OCI-M2 (cell line): ENCODE data around the gene RNF227.
"Not testable (repeated sequence)": the region's sequence is repeated elsewhere in the genome, so short reads cannot be mapped to it uniquely, and the experiment has no call there.

Experiments used
- DNase-seq: peaks from one replicate; lab custom pipeline; 2025; ENCODE audit not compliant: unreplicated experiment; lab: John Stamatoyannopoulos, UW

RNF227 gene

GRCh38 chr17:7915611-7916384 is at the start of gene RNF227:
Gene RNF227, minus strand, starts transcription at chr17:7916289. Its CDS starts 94 bp downstream, at chr17:7916195.
- DNase-seq = peak; percentile 50

GRCh38 chr17:7961421-7961820 is 45.3 kb upstream of the RNF227 start:
- no peak for DNase-seq

GRCh38 chr17:7959503-7960253 is 43.6 kb upstream of the RNF227 start:
- DNase-seq = no peak

GRCh38 chr17:7956228-7956965 is 40.3 kb upstream of the RNF227 start:
- no peak for DNase-seq

- DNase-seq = no peak
Observed at GRCh38 chr17:7955414-7956227, 39.5 kb upstream of the RNF227 start.

GRCh38 chr17:7953266-7953665 is 37.2 kb upstream of the RNF227 start:
- DNase-seq = not testable (repeated sequence)

GRCh38 chr17:7951143-7951792 is 35.2 kb upstream of the RNF227 start:
- no peak for DNase-seq

- DNase-seq = no peak
Observed at GRCh38 chr17:7950578-7950977, 34.5 kb upstream of the RNF227 start.

GRCh38 chr17:7947651-7948050 is 31.6 kb upstream of the RNF227 start:
- no peak for DNase-seq

- DNase-seq = no peak
Observed at GRCh38 chr17:7946441-7946840, 30.4 kb upstream of the RNF227 start.

GRCh38 chr17:7945651-7946050 is 29.6 kb upstream of the RNF227 start:
- DNase-seq = no peak

GRCh38 chr17:7944326-7944725 is 28.2 kb upstream of the RNF227 start:
- no peak for DNase-seq

- no peak for DNase-seq
Observed at GRCh38 chr17:7943291-7943690, 27.2 kb upstream of the RNF227 start.

- no peak for DNase-seq
Observed at GRCh38 chr17:7940743-7941142, 24.7 kb upstream of the RNF227 start.

GRCh38 chr17:7940034-7940433 is 23.9 kb upstream of the RNF227 start:
- no peak for DNase-seq

- DNase-seq = no peak
Observed at GRCh38 chr17:7935859-7936258, 19.8 kb upstream of the RNF227 start.

GRCh38 chr17:7932949-7933348 is 16.9 kb upstream of the RNF227 start:
- DNase-seq = no peak

GRCh38 chr17:7932483-7932891 is 16.4 kb upstream of the RNF227 start:
- no peak for DNase-seq

GRCh38 chr17:7931709-7932482 is 15.8 kb upstream of the RNF227 start, which contains the start of the genes CNTROB and TRAPPC1:
Gene CNTROB, plus strand, starts transcription at chr17:7932206. Its CDS starts 874 bp downstream, at chr17:7933080.
Gene TRAPPC1, minus strand, starts transcription at chr17:7931946. Its CDS starts 117 bp downstream, at chr17:7931829.
- DNase-seq = peak; percentile 55
